Stimulated activated CD4-positive, alpha-beta T cell treated with anti-CD3 and anti-CD28 coated beads, TNF-alpha, amount 100 ng/mL, for 4 hours (primary cell): ENCODE results near the gene HMGN1.
"Not testable (repeated sequence)": the region's sequence is repeated elsewhere in the genome, so short reads cannot be mapped to it uniquely, and the experiment has no call there.

Experiments
- DNase-seq, 3 experiments: peaks; one replicate each; pipeline ENCODE4 v3.0.0-alpha.2; 2020; ENCODE audit warnings: low read depth in 3 of 3

Gene HMGN1

DNA sequence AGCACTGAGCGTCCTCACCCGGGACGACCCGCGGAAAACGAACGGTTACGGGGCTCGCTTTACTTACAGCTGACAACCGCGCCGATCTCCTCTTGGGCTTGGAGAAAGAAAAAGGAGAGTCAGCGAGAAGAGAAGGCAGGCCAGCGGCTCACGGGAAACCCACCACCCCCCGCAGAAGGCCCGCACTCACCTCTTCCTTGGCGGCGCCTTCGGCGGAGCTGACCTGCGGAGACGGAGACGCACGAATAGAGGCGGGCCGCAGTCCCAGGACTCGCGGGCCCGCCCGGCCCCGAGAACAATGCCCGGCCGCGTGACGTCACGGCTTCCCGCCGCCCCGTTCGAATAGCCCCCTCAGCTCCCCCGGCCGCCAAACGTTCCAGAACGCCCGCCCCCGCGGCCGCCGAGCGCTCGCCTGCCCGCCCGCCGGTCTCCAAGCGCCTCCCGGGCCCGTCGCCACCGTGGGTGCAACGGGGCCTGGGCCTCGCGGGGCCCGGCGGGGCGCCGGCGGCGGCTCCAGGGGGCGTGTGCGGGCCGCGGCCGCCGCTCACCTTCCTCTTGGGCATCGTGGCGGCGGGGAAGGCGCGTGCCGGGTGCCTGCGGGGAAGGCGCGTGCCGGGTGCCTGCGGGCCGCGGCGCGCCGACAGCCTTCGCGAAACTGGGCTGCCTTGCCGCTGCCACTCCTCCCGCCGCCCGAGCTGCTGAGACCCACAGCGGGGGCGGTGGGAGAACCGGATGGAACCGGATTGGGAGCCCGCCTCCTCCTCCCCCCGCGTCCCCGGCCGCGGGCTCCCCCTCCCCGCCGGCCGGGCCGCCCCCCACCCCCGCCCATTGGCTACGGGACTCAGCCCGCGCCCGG, at the start of gene HMGN1:
TSS of gene HMGN1 (minus strand) at position 734 of the 856 bp plus-strand sequence. CDS start at position 563, 171 bp downstream.
- peak; percentile 77 to 86 (median 85) for DNase-seq

DNA sequence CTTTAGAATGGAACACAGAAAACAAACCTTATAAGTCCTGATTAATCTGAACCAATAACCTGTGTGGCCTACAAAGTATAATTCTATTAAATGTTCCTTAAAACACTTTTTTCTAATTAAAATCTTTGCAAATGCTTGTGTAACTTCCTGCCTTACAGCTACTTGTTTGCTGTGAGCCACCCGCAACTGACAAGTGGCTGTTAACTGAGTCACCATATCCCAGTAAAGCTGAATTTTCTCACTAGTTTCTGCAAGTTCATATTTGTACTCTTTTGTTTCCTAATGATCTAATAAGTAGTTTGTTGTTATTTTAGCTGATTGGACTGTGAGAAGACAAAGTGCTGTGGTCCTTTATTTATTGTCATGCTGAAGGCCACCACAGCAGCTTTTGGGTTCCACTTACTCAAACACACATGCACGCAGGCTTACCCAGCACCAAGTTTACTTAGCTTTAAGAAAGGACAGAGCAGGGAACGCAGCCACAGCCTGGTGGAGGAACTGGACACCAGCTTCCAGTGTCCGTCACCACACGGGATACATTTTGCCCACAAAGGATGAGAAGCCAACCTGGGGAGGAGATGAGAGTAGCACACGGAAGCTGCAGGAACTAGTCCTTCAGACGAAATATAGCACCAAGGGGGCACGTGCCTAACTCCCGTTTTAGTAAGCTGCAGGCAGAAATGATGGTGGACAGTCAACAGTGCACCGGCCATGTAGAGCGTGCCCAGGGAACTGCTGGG, 48.9 kb upstream of the HMGN1 start:
- DNase-seq = no peak

DNA sequence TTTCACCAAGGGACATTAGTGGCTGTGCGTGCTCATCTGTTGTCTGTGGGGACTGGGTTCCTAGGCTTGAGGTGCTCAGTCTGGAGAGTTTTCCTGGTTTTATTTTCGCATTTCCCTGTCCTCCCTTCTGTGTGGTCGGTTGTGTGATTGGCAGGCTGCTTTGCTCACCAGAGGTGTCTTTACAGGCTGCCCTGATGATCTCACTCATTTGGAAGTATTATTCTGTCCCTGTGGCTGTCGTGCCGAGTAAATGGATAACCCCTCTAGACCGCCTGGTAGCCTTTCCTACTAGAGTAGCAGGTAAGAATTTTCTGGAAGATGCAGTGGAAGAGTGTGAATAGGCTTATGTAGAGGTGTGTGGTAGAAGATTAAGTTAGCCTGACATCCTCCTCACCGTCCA, 44.1 kb upstream of the HMGN1 start:
- no peak for DNase-seq

DNA sequence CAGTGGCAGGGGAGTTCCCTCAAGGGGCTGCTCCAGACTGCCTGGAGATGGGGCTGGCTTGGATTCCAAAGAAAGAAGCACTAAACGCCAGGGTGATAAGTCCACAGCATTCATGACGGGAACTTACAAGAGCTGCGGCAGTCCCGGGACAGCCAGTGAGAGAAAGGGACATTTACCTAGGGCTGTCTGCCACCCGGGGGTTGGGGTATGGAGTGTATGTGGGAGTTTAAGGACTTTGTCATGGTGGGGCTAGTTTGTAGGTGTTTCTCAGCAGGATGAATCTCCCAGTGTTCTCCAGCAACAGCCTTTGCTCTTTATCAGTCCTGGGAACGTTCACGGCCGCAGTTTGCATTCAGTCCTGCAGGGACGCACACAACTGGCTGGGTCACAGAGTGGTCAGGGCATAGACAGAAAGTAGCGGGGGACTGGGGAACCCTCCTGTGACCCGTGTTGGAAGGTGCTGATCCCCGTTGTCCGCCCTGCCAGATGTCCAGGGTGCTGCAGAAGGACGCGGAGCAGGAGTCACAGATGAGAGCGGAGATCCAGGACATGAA, 41.4 kb upstream of the HMGN1 start:
- DNase-seq = no peak

DNA sequence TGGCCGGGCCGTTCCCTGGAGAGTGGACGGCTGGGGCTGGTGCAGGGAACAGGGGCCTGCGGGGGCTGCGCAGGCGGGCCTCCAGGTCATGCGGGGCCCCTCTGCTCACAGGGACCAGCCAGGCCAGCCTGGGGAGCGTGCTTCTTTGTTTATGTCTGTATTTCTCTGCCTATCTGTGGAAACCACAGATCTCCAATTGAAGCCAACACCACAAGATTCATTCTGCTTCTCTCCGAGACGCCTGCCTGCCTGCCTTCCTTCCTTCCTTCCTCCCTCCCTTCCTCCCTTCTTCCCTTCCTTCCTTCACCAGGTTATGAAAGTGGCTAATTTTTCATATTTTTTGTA, 39.9 kb upstream of the HMGN1 start:
- DNase-seq = no peak

DNA sequence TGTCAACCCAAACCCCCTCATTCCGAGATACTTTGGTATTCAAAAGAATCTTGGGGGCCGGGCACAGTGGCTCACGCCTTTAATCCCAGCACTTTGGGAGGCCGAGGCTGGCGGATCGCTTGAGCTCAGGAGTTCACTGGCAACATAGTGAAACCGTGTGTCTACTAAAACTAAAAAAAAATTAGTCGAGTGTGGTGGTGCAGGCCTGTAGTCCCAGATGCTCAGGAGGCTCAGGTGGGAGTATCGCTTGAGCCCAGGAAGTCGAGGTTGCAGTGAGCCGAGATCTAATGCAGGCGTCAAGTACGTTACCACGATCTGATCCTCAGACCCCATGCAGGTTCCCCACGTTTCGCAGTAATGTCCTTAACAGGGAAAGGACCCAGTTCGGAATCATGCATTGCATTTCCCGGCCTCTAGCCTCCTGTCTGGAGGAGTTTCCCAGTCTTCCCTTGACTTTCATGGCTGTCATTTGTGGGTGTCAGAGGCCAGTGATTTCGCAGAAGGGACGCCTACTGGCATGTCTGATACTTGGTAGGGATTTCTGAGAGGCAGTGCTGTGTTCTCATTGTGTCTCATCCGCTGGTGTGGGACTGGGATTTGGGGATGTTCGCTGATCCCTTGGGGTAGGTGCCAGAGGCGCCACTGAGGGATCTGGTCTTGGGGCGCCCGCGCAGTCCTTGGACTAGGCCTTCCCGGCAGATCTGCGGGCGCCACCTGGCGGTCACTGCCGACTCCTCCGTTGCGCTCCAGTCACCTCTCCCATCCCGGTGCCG, 39.3 kb upstream of the HMGN1 start:
- DNase-seq = peak; percentile 75 to 88 (median 82)

- peak; percentile 80 to 90 (median 88) for DNase-seq
Observed at GRCh38 chr21:39387461-39388037, 38.7 kb upstream of the HMGN1 start.

DNA sequence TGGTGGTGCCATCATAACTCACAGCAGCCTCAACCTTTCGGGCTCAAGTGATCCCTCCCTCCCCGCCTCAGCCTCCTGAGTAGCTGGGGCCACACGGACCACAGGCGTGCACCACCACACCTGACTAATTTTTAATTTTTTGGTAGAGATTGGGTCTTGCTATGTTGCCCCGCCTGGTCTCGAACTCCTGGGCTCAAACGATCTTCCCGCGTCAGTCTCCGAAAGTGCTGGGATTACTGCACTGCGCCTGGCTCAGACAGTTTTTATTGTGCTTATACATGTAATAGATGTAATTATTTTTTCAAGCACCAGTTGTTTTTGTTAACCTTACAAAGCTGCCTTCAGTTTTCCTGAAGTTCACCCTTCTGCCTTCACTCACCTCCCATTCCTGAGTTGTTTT, 38.0 kb upstream of the HMGN1 start:
- DNase-seq = no peak

DNA sequence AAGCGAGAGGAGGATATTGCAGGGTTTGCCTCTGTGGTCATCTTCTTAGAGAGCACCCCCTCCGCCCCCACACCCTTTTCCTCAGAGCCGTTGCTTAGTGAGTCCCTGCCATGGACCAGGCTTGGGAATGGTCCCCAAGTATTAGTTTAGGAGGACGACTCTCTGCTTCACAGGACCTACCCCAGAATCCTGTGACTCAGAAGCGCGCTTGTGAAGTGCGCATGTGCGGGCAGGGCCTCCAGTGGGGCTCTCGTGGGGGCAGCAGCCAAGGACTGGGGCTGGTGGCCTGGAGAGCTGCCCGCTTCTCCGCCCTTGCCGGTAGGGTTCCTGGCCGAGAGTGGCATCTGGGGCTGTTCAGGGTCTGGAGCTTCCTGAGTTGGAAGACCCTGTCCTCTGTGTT, 37.3 kb upstream of the HMGN1 start:
- DNase-seq = no peak

GRCh38 chr21:39385299-39386145, 36.6 kb upstream of the HMGN1 start:
- DNase-seq = peak in 2 of 3 experiments; percentile 15 to 23

DNA sequence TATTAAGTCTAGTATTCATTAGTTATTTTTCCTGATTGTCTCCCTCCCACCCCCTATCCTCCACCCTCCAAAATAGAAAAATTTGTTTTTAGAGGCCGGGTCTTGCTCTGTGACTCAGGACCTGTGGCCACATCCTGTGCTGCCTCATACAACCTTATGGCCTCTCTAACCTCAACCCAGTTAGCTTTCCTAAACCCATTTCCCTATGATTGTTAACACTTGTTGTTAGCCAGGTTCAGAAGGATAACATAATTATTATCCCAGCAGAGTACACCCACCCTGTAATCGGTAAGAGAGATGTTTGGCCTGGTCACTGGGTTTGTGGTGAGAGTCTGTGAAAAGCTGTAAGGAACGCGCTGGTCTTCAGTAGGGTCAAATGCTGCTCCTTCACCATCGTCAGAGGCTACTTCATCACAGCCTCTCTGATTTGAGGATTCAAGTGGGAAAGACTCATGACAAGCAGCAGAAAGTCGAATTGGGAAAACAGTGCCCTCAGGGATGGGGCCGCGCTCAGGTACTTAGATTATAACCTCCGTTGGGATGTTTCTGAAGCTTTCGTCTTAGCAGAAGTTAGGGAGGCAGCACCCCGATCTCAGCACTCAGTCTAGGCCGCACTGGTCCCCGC, 35.9 kb upstream of the HMGN1 start:
- no peak for DNase-seq

DNA sequence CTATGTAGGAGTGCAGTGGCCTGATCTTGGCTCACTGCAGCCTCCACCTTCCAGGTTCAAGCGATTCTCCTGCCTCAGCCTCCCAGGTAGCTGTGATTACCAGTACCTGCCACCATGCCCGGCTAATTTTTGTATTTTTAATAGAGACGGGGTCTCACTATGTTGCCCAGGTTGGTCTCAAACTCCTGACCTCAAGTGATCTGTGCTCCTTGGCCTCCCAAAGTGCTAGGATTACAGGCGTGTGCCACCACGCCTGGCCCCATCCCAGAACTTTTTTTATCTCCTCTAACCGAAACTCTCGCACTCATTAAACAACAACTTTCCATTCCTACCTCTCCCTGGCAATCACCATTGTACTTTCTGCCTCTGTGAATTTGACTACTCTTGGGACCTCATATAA, 33.2 kb upstream of the HMGN1 start:
- DNase-seq = not testable (repeated sequence)

GRCh38 chr21:39381009-39381408, 32.1 kb upstream of the HMGN1 start:
- no peak for DNase-seq

DNA sequence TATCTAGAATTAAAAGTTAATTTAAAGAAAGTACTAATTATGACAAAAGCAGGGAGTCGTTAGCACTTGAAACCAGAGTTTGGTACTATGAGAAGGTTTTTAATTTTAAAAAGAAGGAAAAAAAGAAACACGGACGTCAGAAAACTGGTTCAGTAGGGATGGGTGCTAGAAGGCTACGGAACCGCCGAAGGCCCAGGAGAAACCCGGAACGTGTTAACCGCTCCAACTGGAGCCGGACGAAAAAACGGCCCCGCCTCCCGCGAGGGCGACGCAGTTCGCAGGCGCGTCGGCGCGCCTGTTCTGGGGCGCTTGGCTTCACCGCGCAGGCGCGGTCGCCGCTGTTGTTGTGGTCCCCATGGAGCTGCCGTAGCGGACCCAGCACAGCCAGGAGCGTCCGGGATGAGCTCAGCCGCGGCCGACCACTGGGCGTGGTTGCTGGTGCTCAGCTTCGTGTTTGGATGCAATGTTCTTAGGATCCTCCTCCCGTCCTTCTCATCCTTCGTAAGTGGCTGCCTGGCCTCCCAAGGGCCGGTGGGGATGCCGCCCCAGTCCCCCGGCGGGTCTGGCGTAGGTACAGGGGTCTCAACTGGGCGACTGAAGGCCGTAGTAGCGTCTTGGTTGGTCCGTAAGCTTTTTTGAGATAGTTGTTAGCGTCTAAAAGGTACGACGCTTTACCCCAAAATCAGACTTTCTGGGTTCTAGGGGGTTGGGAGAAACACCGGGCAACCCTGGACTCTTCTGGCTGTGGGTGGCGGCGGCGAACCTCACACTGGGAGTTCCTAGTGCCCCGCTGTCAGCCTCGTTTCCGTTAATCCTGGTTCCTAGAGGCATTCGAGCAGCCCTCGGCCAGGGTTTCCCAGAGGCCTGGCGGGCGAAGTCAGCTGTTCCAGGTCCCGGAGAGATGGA, 31.4 kb upstream of the HMGN1 start:
- peak; percentile 74 to 76 (median 74) for DNase-seq

- DNase-seq = no peak
Observed at GRCh38 chr21:39377444-39378050, 28.7 kb upstream of the HMGN1 start.

DNA sequence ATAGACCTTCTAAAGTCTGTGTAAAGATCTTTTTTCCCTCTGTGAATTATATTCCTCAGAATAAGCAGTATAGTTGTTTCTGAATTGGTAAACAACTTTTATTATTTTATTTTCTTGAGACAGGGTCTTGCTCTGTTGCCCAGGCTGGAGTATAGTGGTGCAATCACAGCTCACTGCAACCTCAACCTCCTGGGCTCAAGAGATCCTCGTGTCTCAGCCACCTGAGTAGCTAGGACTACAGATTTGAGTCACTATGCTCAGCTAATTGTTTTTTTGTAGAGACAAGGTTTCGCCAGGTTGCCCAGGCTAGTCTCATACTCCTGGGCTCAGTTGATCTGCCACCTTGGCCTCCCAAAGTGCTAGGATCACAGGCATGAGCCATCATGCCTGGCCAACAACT, 26.6 kb upstream of the HMGN1 start:
- DNase-seq = no peak

- DNase-seq = no peak
Observed at GRCh38 chr21:39374046-39374445, 25.2 kb upstream of the HMGN1 start.

GRCh38 chr21:39373634-39374033, 24.7 kb upstream of the HMGN1 start:
- DNase-seq = no peak

DNA sequence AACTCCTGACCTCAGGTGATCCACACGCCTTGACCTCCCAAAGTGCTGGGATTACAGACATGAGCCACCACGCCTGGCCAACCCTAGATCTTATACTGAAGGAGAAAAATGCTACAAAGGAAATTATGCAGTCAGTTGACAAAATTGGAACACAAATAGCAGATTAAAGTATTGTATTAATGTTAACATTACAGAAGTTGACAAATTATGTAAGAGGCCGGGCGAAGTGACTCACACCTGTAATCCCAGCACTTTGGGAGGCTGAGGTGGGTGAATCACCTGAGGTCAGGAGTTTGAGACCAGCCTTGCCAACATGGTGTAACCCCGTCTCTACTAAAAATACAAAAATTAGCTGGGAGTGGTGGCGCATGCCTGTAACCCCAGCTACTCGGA, 21.0 kb upstream of the HMGN1 start:
- DNase-seq = not testable (repeated sequence)
